SU-DHL-6 (cell line): ENCODE measurements around the gene NBEA.

ENCODE experiments used
- H2AFZ ChIP-seq: fragments of 200-600 bp; sonication (generic); 2 replicates; pipeline ENCODE4 v1.6.1; 2014; ENCODE audit warnings: low read depth, mild to moderate bottlenecking, moderate library complexity, mixed read lengths, antibody characterized with exemption, low read length; ENCODE audit not compliant: severe bottlenecking
- H3F3A ChIP-seq: fragments of 200-600 bp; shearing (Covaris generic); 2 replicates; pipeline ENCODE4 v1.6.0; 2016; ENCODE audit warnings: antibody characterized with exemption, mild to moderate bottlenecking; ENCODE audit not compliant: insufficient read depth
- H3K27ac ChIP-seq: fragments of 200-600 bp; sonication (generic); 2 replicates; pipeline ENCODE4 v1.5.1; 2016; ENCODE audit warnings: low read depth, mild to moderate bottlenecking, low read length, moderate library complexity, mixed read lengths
- H3K27me3 ChIP-seq: fragments of 200-600 bp; sonication (generic), shearing (Covaris generic); 2 replicates; pipeline ENCODE4 v1.6.0; 2014; ENCODE audit warnings: mild to moderate bottlenecking, low read length
- H3K36me3 ChIP-seq: fragments of 200-600 bp; sonication (generic); 2 replicates; pipeline ENCODE4 v1.6.1; 2014; ENCODE audit warnings: mild to moderate bottlenecking, low read length, mixed read lengths
- H3K4me2 ChIP-seq: fragments of 300-600, 200-600 bp; shearing (Covaris generic), sonication (generic); 2 replicates; pipeline ENCODE4 v1.6.0; 2014; ENCODE audit warnings: low read length, low read depth, mild to moderate bottlenecking; ENCODE audit not compliant: poor library complexity, severe bottlenecking
- H3K4me3 ChIP-seq: fragments of 200-600 bp; sonication (generic); 2 replicates; pipeline ENCODE4 v1.5.1; 2014; ENCODE audit warnings: antibody characterized with exemption, low read length, mild to moderate bottlenecking, mixed read lengths; ENCODE audit not compliant: insufficient read depth, poor library complexity, severe bottlenecking
- H3K79me2 ChIP-seq: fragments of 200-600 bp; sonication (generic); 2 replicates; pipeline ENCODE4 v1.6.1; 2014; ENCODE audit warnings: mild to moderate bottlenecking, low read length, moderate library complexity; ENCODE audit not compliant: insufficient read depth
- H3K9ac ChIP-seq: fragments of 200-600 bp; sonication (generic); 2 replicates; pipeline ENCODE4 v1.7.0; 2014; ENCODE audit warnings: mild to moderate bottlenecking, low read length
- H3K9me2 ChIP-seq: fragments of 200-600 bp; sonication (generic); replicated peaks from 2 replicates; pipeline ENCODE4 v1.6.1; 2014; ENCODE audit warnings: low read length; ENCODE audit not compliant: insufficient read depth
- H3K9me3 ChIP-seq: fragments of 200-600 bp; sonication (generic); 2 replicates; pipeline ENCODE4 v1.6.1; 2014; ENCODE audit warnings: low read length, mixed read lengths; ENCODE audit not compliant: insufficient read depth
- H4K20me1 ChIP-seq: fragments of 200-600 bp; sonication (generic); 2 replicates; pipeline ENCODE4 v1.6.1; 2014; ENCODE audit warnings: low read depth, mild to moderate bottlenecking, antibody characterized with exemption, low read length, moderate library complexity, mixed read lengths
- CTCF ChIP-seq: fragments of 200-600 bp; sonication (generic); IDR thresholded peaks from one replicate; pipeline ENCODE4 v1.5.1; 2017; ENCODE audit warnings: antibody characterized with exemption, mild to moderate bottlenecking, low read length, moderate library complexity; ENCODE audit not compliant: insufficient read depth, poor library complexity, severe bottlenecking
- EZH2phosphoT487 ChIP-seq: fragments of 200-600 bp; sonication (generic), shearing (Covaris generic); conservative IDR thresholded peaks from 2 replicates; pipeline ENCODE4 v1.6.1; 2018; ENCODE audit warnings: mild to moderate bottlenecking, antibody characterized with exemption, low read length, moderate library complexity, mixed read lengths

NBEA gene

GRCh38 chr13:35597451-35597850 lies 655.4 kb downstream of the NBEA start:
- H3K4me2 ChIP-seq, result no peak overlapping the region
- no peaks in the 10 kb centered on the region for H4K20me1 ChIP-seq
- no peak overlapping the region for H3K4me3 ChIP-seq
- no peaks in the 10 kb centered on the region for H3K79me2 ChIP-seq
- no peaks in the 10 kb centered on the region for H3K9me3 ChIP-seq
- H3F3A ChIP-seq, result no peaks in the 10 kb centered on the region
- no peaks in the 10 kb centered on the region for H3K27me3 ChIP-seq
- H3K9ac ChIP-seq, result no peak overlapping the region
- H3K27ac ChIP-seq, result no peak overlapping the region
- H2AFZ ChIP-seq, result no peak overlapping the region
- H3K36me3 ChIP-seq, result no peaks in the 10 kb centered on the region
- TF ChIP-seq EZH2phosphoT487 (no peak), CTCF (no peak)
- H3K9me2 ChIP-seq, result no peaks in the 10 kb centered on the region

DNA sequence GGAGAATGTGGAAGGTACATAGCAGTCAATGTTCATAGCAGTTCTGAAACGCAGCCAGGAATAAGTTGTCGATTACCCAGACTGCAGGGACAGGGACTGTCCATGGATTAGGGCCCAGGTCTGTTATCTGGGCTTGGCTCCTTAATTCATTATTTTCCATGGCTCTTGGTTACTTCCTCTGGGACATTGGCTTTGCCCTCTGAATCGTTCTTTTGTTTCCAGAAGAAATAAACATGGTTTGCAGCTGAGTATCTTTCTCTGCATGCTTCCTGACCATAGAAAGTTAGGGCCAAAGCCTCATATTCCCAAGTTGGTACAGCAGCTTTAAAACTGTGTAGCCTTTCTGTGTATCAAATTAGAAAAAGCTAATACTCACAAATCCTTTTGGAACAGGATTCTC lies 656.2 kb downstream of the NBEA start:
- Histone ChIP-seq H4K20me1 (no peaks in the 10 kb centered on the region), H3K36me3 (no peaks in the 10 kb centered on the region), H3K27me3 (no peaks in the 10 kb centered on the region), H3K9ac (no peak overlapping the region), H3F3A (no peaks in the 10 kb centered on the region), H3K27ac (no peak overlapping the region), H3K9me2 (no peaks in the 10 kb centered on the region), H3K4me3 (no peak overlapping the region), H3K79me2 (no peaks in the 10 kb centered on the region), H3K9me3 (no peaks in the 10 kb centered on the region), H3K4me2 (no peak overlapping the region), H2AFZ (no peak overlapping the region)
- TF ChIP-seq CTCF, result no peak
- no peak for TF ChIP-seq EZH2phosphoT487

DNA sequence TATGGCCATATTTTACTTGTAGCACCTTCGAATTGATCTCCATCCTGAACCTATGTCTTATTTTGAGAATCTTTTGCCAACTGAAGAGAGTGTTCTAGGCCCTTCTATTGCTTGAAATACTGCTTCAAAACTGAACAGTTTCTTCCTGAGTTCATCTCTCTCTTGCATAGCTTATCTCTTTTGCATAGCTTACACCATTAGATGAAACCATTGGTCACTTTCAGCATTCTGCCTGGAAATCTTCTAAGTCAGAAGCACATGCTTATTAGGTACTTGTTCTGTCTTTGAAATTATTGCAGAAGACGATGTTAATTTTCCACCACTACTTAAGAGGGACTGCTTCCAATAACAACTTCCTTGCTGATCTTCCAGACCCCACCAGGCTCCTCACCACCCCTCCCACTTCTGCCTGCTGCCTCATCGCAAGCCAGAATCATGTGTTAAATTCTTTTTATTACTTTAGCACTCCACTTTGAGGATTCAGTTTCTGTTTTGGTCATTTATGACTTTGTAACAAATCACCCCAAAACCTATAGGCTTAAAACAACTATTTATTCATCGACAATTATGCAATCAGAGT lies 656.8 kb downstream of the NBEA start:
- Histone ChIP-seq H3K27me3 (no peaks in the 10 kb centered on the region), H4K20me1 (no peaks in the 10 kb centered on the region), H3K9me3 (no peaks in the 10 kb centered on the region), H3F3A (no peaks in the 10 kb centered on the region), H3K27ac (no peak overlapping the region), H2AFZ (no peak overlapping the region), H3K9me2 (no peaks in the 10 kb centered on the region), H3K36me3 (no peaks in the 10 kb centered on the region), H3K4me3 (no peak overlapping the region), H3K4me2 (no peak overlapping the region), H3K79me2 (no peaks in the 10 kb centered on the region), H3K9ac (no peak overlapping the region)
- TF ChIP-seq CTCF (no peak), EZH2phosphoT487 (no peak)

DNA sequence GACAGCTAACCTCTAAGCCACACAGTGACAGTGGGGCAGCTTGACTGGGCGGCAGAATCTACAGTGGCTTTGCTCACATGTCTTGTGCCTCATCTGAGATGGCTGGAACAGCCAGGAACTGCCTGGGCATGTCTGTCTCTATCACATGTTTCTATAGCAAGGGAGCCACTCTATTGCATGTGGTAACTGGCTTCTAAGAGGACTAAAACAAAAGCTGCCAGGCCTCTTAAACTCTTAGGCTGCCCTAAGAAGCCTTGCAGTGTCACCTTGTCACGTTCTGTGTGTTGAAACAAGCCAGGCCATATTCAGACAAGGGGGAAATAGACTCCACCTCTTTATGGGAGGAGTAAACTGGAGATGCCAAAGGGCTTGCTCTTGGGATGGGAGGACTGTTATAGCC lies 657.3 kb downstream of the NBEA start:
- Histone ChIP-seq H3K9ac (no peak overlapping the region), H4K20me1 (no peaks in the 10 kb centered on the region), H3K36me3 (no peaks in the 10 kb centered on the region), H3K27ac (no peak overlapping the region), H3K9me2 (no peaks in the 10 kb centered on the region), H2AFZ (no peak overlapping the region), H3K4me2 (no peak overlapping the region), H3K9me3 (no peaks in the 10 kb centered on the region), H3K27me3 (no peaks in the 10 kb centered on the region), H3K4me3 (no peak overlapping the region), H3K79me2 (no peaks in the 10 kb centered on the region), H3F3A (no peaks in the 10 kb centered on the region)
- no peak for TF ChIP-seq CTCF
- no peak for TF ChIP-seq EZH2phosphoT487
